ENCODE data around the gene UNC79.
"Not testable (repeated sequence)": the region's sequence is repeated elsewhere in the genome, so short reads cannot be mapped to it uniquely, and the experiment has no call there.

- TF ChIP-seq POLR2A (IDR thresholded peaks at IDR 0.05; ENCODE audit: low read depth, low read length); POLR2AphosphoS5 (IDR thresholded peaks at IDR 0.05; ENCODE audit: low read depth, low read length); TAF1 (IDR thresholded peaks at IDR 0.05; ENCODE audit: borderline replicate concordance, low read depth, low read length): not testable (repeated sequence)
Observed at GRCh38 chr14:93384256-93384655, 46.5 kb upstream of the UNC79 start.
